ENCODE measurements around the gene SLC18B1.

SLC18B1 gene

GRCh38 chr6:132731086-132731485 lies 67.4 kb downstream of the SLC18B1 start:
- H3K4me3 ChIP-seq (ENCODE audit: low read depth, low read length) = no peak overlapping the region
- no peak for TF ChIP-seq CTCF (IDR thresholded peaks at IDR 0.05; ENCODE audit: borderline replicate concordance, insufficient read depth, low read depth, low read length)

DNA sequence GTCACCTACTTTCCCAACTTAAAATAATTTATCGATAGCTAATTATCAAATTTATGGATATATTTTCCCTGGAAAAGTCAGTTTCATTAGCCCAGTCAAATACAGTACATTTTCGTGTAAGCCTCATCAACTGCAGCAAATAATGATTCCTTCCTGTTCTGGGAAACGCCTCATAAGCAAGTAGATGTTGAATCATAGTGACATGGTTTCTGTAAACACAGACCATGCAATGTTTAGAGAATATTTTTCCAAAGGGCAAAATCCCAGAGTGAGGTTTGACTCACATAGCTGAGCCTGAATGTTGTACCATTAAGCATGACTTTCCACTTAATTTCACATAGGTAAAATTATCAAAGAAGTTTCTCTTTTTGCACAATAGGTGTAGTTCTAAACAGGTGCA lies 67.9 kb downstream of the SLC18B1 start:
- H3K4me3 ChIP-seq (ENCODE audit: low read depth, low read length) = no peak overlapping the region
- no peak for TF ChIP-seq CTCF (IDR thresholded peaks at IDR 0.05; ENCODE audit: borderline replicate concordance, insufficient read depth, low read depth, low read length)

- no peak overlapping the region for H3K4me3 ChIP-seq (ENCODE audit: low read depth, low read length)
- no peak for TF ChIP-seq CTCF (IDR thresholded peaks at IDR 0.05; ENCODE audit: borderline replicate concordance, insufficient read depth, low read depth, low read length)
Observed at GRCh38 chr6:132728616-132729015, 69.8 kb downstream of the SLC18B1 start.

DNA sequence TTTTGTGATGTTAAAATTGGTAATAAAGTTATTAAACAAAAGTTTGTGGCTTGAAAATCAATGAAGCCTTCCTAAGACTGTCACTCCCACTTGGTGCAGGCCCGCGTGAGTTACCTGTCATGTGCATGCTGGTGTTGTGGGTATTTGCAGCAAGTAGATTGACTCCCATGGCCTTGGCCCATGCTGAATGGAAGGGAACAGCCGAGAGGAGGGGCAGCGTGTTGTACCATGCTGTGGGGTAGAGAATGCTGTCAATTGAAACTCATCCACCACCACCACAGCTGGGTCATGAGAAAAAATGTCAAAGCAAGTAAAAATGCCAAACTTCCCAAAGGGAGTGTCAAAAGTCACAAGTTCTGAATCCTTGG lies 71.8 kb downstream of the SLC18B1 start:
- H3K4me3 ChIP-seq (ENCODE audit: low read depth, low read length) = no peak overlapping the region
- no peak for TF ChIP-seq CTCF (IDR thresholded peaks at IDR 0.05; ENCODE audit: borderline replicate concordance, insufficient read depth, low read depth, low read length)

GRCh38 chr6:132725947-132726607 lies 72.4 kb downstream of the SLC18B1 start:
- TF ChIP-seq CTCF (IDR thresholded peaks at IDR 0.05; ENCODE audit: borderline replicate concordance, insufficient read depth, low read depth, low read length) = no peak
- H3K4me3 ChIP-seq (ENCODE audit: low read depth, low read length) = no peak overlapping the region

GRCh38 chr6:132725471-132725870 lies 73.0 kb downstream of the SLC18B1 start:
- no peak for TF ChIP-seq CTCF (IDR thresholded peaks at IDR 0.05; ENCODE audit: borderline replicate concordance, insufficient read depth, low read depth, low read length)
- H3K4me3 ChIP-seq (ENCODE audit: low read depth, low read length) = no peak overlapping the region

DNA sequence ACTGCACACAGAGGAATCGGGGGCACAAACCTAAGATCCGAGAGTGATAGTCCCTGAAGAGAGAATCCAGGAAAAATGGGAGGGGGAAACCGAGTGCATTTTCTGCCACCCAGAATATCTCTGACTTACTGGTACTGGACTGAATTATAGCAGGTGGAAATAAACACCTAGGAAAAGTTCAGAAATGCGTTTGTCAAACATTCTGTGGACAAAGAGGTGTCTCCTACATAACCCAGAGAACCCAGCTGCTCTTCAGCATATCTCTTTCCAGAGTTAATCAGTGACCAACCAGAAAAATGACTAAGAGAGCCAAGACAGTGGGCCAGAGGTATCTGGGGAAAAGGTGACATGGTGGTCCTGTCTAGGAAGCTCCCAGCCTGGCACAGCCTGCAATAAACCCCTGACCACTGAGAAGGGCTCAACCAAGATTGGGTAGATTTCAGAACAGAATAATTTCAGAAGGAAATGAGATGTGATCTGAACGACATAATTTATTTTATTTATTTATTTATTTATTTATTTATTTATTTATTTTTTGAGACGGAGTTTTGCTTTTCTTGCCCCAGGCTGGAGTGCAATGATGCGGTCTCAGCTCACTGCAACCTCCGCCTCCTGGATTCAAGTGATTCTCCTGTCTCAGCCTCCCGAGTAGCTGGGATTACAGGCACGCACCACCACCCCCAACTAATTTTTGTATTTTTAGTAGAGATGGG lies 78.5 kb downstream of the SLC18B1 start:
- TF ChIP-seq CTCF (IDR thresholded peaks at IDR 0.05; ENCODE audit: borderline replicate concordance, insufficient read depth, low read depth, low read length) = no peak
- H3K4me3 ChIP-seq (ENCODE audit: low read depth, low read length) = no peak overlapping the region

All from GM12875 (cell line).